Activated naive CD8-positive, alpha-beta T cell (primary cell): Measurements from ENCODE around the gene ANXA10.
"Not testable (repeated sequence)": the region's sequence is repeated elsewhere in the genome, so short reads cannot be mapped to it uniquely, and the experiment has no call there.

Experiments
- H3K27ac Mint-ChIP-seq: one replicate; pipeline ENCODE4 v1.8.0; 2021; ENCODE audit warnings: mixed read lengths
- H3K27me3 Mint-ChIP-seq: one replicate; pipeline ENCODE4 v1.8.0; 2021; ENCODE audit warnings: mixed read lengths
- H3K36me3 Mint-ChIP-seq: one replicate; pipeline ENCODE4 v1.8.0; 2021; ENCODE audit warnings: mixed read lengths
- H3K4me1 Mint-ChIP-seq: one replicate; pipeline ENCODE4 v1.8.0; 2021; ENCODE audit warnings: low read depth, mixed read lengths
- H3K4me3 Mint-ChIP-seq: one replicate; pipeline ENCODE4 v1.8.0; 2021; ENCODE audit warnings: mild to moderate bottlenecking, mixed read lengths
- H3K9me3 Mint-ChIP-seq: one replicate; pipeline ENCODE4 v1.8.0; 2021; ENCODE audit warnings: low read depth, mixed read lengths

ANXA10 gene

GRCh38 chr4:168164045-168164444, 71.7 kb downstream of the ANXA10 start:
- Mint-ChIP-seq H3K27ac (no peak overlapping the region), H3K4me1 (no peaks in the 10 kb centered on the region), H3K36me3 (no peaks in the 10 kb centered on the region), H3K9me3 (peaks cover 9% of the 10 kb centered on the region), H3K27me3 (peaks cover 4% of the 10 kb centered on the region), H3K4me3 (no peak overlapping the region)

GRCh38 chr4:168164915-168165548, 72.7 kb downstream of the ANXA10 start:
- Mint-ChIP-seq H3K27ac (no peak overlapping the region), H3K4me3 (no peak overlapping the region), H3K36me3 (no peaks in the 10 kb centered on the region), H3K9me3 (peaks cover 3% of the 10 kb centered on the region), H3K27me3 (peaks cover 4% of the 10 kb centered on the region), H3K4me1 (no peaks in the 10 kb centered on the region)

- H3K27ac Mint-ChIP-seq = no peak overlapping the region
- no peaks in the 10 kb centered on the region for H3K4me1 Mint-ChIP-seq
- no peaks in the 10 kb centered on the region for H3K36me3 Mint-ChIP-seq
- H3K9me3 Mint-ChIP-seq = no peaks in the 10 kb centered on the region
- H3K27me3 Mint-ChIP-seq = peaks cover 2% of the 10 kb centered on the region
- H3K4me3 Mint-ChIP-seq = no peak overlapping the region
Measured at GRCh38 chr4:168167714-168168284, 75.5 kb downstream of the ANXA10 start.

- no peaks in the 10 kb centered on the region for H3K9me3 Mint-ChIP-seq
- no peak overlapping the region for H3K4me3 Mint-ChIP-seq
- H3K27me3 Mint-ChIP-seq = no peaks in the 10 kb centered on the region
Measured at GRCh38 chr4:168174308-168174707, 82.0 kb downstream of the ANXA10 start.

GRCh38 chr4:168177546-168178149, 85.3 kb downstream of the ANXA10 start:
- Mint-ChIP-seq H3K36me3 (peaks cover 4% of the 10 kb centered on the region), H3K27me3 (no peaks in the 10 kb centered on the region), H3K4me1 (no peaks in the 10 kb centered on the region), H3K4me3 (no peak overlapping the region), H3K27ac (no peak overlapping the region), H3K9me3 (no peaks in the 10 kb centered on the region)

More at GRCh38 chr4:168174308-168174707, 82.0 kb downstream of the ANXA10 start:
- no peak overlapping the region for H3K27ac Mint-ChIP-seq
- H3K4me1 Mint-ChIP-seq = no peaks in the 10 kb centered on the region
- H3K36me3 Mint-ChIP-seq = peaks cover 4% of the 10 kb centered on the region

GRCh38 chr4:168183717-168184571, 91.6 kb downstream of the ANXA10 start:
- H3K4me1 Mint-ChIP-seq = no peaks in the 10 kb centered on the region
- H3K27ac Mint-ChIP-seq = no peak overlapping the region
- no peaks in the 10 kb centered on the region for H3K27me3 Mint-ChIP-seq
- H3K4me3 Mint-ChIP-seq = no peak overlapping the region
- H3K36me3 Mint-ChIP-seq = no peaks in the 10 kb centered on the region
- H3K9me3 Mint-ChIP-seq = no peaks in the 10 kb centered on the region

- Mint-ChIP-seq H3K27me3 (no peaks in the 10 kb centered on the region), H3K9me3 (no peaks in the 10 kb centered on the region), H3K27ac (no peak overlapping the region), H3K36me3 (no peaks in the 10 kb centered on the region), H3K4me3 (no peak overlapping the region), H3K4me1 (no peaks in the 10 kb centered on the region)
Measured at GRCh38 chr4:168188754-168189153, 96.4 kb downstream of the ANXA10 start.

- H3K27ac Mint-ChIP-seq = no peak overlapping the region
- H3K9me3 Mint-ChIP-seq = peaks cover 9% of the 10 kb centered on the region
- no peaks in the 10 kb centered on the region for H3K27me3 Mint-ChIP-seq
- no peak overlapping the region for H3K4me3 Mint-ChIP-seq
- H3K36me3 Mint-ChIP-seq = peaks cover 11% of the 10 kb centered on the region
- no peaks in the 10 kb centered on the region for H3K4me1 Mint-ChIP-seq
Measured at GRCh38 chr4:168197926-168198325, 105.6 kb downstream of the ANXA10 start.

GRCh38 chr4:168199260-168199957, 107.1 kb downstream of the ANXA10 start:
- H3K27me3 Mint-ChIP-seq = no peaks in the 10 kb centered on the region
- no peak overlapping the region for H3K27ac Mint-ChIP-seq
- no peaks in the 10 kb centered on the region for H3K4me1 Mint-ChIP-seq
- H3K9me3 Mint-ChIP-seq = peaks cover 15% of the 10 kb centered on the region
- no peak overlapping the region for H3K4me3 Mint-ChIP-seq
- H3K36me3 Mint-ChIP-seq = peaks cover 14% of the 10 kb centered on the region

- no peaks in the 10 kb centered on the region for H3K27me3 Mint-ChIP-seq
- no peak overlapping the region for H3K4me3 Mint-ChIP-seq
- H3K4me1 Mint-ChIP-seq = no peaks in the 10 kb centered on the region
Measured at GRCh38 chr4:168200685-168201084, 108.3 kb downstream of the ANXA10 start.

GRCh38 chr4:168203233-168203911, 111.0 kb downstream of the ANXA10 start:
- Mint-ChIP-seq H3K4me1 (no peaks in the 10 kb centered on the region), H3K36me3 (peaks cover 28% of the 10 kb centered on the region), H3K4me3 (no peak overlapping the region), H3K9me3 (peaks cover 26% of the 10 kb centered on the region), H3K27me3 (no peaks in the 10 kb centered on the region), H3K27ac (no peak overlapping the region)

More at GRCh38 chr4:168200685-168201084, 108.3 kb downstream of the ANXA10 start:
- Mint-ChIP-seq H3K36me3 (peaks cover 19% of the 10 kb centered on the region), H3K9me3 (peaks cover 23% of the 10 kb centered on the region), H3K27ac (no peak overlapping the region)

GRCh38 chr4:168208957-168209614, 116.7 kb downstream of the ANXA10 start:
- H3K9me3 Mint-ChIP-seq = peaks cover 12% of the 10 kb centered on the region
- H3K27ac Mint-ChIP-seq = no peak overlapping the region
- H3K4me1 Mint-ChIP-seq = no peaks in the 10 kb centered on the region
- H3K4me3 Mint-ChIP-seq = no peak overlapping the region
- H3K27me3 Mint-ChIP-seq = no peaks in the 10 kb centered on the region
- H3K36me3 Mint-ChIP-seq = peaks cover 27% of the 10 kb centered on the region

- Mint-ChIP-seq H3K36me3 (peaks cover 43% of the 10 kb centered on the region), H3K4me3 (no peak overlapping the region), H3K4me1 (no peaks in the 10 kb centered on the region), H3K27ac (no peak overlapping the region), H3K9me3 (peaks cover 16% of the 10 kb centered on the region), H3K27me3 (no peaks in the 10 kb centered on the region)
Measured at GRCh38 chr4:168212656-168213055, 120.3 kb downstream of the ANXA10 start.

- H3K4me1 Mint-ChIP-seq, H3K27ac Mint-ChIP-seq: not testable (repeated sequence)
- H3K36me3 Mint-ChIP-seq = peaks cover 49% of the 10 kb centered on the region
Measured at GRCh38 chr4:168213511-168213910, 121.2 kb downstream of the ANXA10 start.

More at GRCh38 chr4:168213511-168213910, 121.2 kb downstream of the ANXA10 start:
- not testable (repeated sequence) for H3K27me3 Mint-ChIP-seq, H3K4me3 Mint-ChIP-seq
- H3K9me3 Mint-ChIP-seq = peaks cover 23% of the 10 kb centered on the region
